HUES64 (cell line): ENCODE measurements around the gene C19orf33.
A peak's percentile ranks its signal among the peaks of the same experiment; 100 is the strongest.

Source experiments
- H3K27ac ChIP-seq: 2 replicates; pipeline ENCODE4 v1.7.0; 2013; ENCODE audit warnings: low read depth, low read length, inconsistent platforms
- H3K27me3 ChIP-seq: 2 replicates; pipeline ENCODE4 v1.6.1; 2013; ENCODE audit warnings: mild to moderate bottlenecking, low read length; ENCODE audit not compliant: insufficient read depth
- H3K36me3 ChIP-seq: 2 replicates; pipeline ENCODE4 v1.6.1; 2013; ENCODE audit warnings: mild to moderate bottlenecking, low read length; ENCODE audit not compliant: insufficient read depth
- H3K4me1 ChIP-seq: 2 replicates; pipeline ENCODE4 v1.6.1; 2013; ENCODE audit warnings: mild to moderate bottlenecking, low read length, moderate library complexity; ENCODE audit not compliant: insufficient read depth
- H3K4me3 ChIP-seq: 2 replicates; pipeline ENCODE4 v1.5.1; 2013; ENCODE audit warnings: mild to moderate bottlenecking, low read length, moderate library complexity
- H3K9ac ChIP-seq: 2 replicates; pipeline ENCODE4 v1.6.1; 2013; ENCODE audit warnings: mild to moderate bottlenecking, low read depth, low read length
- H3K9me3 ChIP-seq: 2 replicates; pipeline ENCODE4 v1.6.1; 2013; ENCODE audit warnings: low read depth, low read length; ENCODE audit not compliant: insufficient read depth
- WGBS: fragments of 150-250, 120-280 bp; methylation state at CpG from one replicate; pipeline ENCODE4 v1.1.7; 2013; ENCODE audit warnings: missing lambda C conversion rate; 5-methylcytosine and 5-hydroxymethylcytosine counted together

The C19orf33 gene

GRCh38 chr19:38298821-38299680 lies 5.0 kb upstream of the C19orf33 start:
- no peaks in the 10 kb centered on the region for H3K27me3 ChIP-seq

GRCh38 chr19:38304352-38304865 lies 358 bp downstream of the C19orf33 start:
- H3K36me3 ChIP-seq, result peaks cover 17% of the 10 kb centered on the region
- H3K27me3 ChIP-seq, result no peaks in the 10 kb centered on the region
- 73% methylated on average over 27 of the region's 27 CpGs for WGBS
- peak overlapping the region; percentile 43 for H3K4me3 ChIP-seq
- peaks cover 22% of the 10 kb centered on the region for H3K4me1 ChIP-seq
- H3K9me3 ChIP-seq, result no peaks in the 10 kb centered on the region
- peak overlapping the region; percentile 63; the same call in 1 of the 2 replicates for H3K27ac ChIP-seq
- peak overlapping the region; percentile 55 for H3K9ac ChIP-seq

More at GRCh38 chr19:38298821-38299680, 5.0 kb upstream of the C19orf33 start:
- Histone ChIP-seq H3K4me3 (no peak overlapping the region), H3K4me1 (peaks cover 9% of the 10 kb centered on the region; the same call in 1 of the 2 replicates), H3K36me3 (peaks cover 5% of the 10 kb centered on the region; the same call in 1 of the 2 replicates), H3K9me3 (no peaks in the 10 kb centered on the region), H3K9ac (no peak overlapping the region), H3K27ac (no peak overlapping the region)
- 86% methylated on average over 11 of the region's 11 CpGs for WGBS

- Histone ChIP-seq H3K9me3 (no peaks in the 10 kb centered on the region), H3K27ac (peak overlapping the region; percentile 63; the same call in 1 of the 2 replicates), H3K4me3 (peak overlapping the region; percentile 43), H3K27me3 (no peaks in the 10 kb centered on the region), H3K9ac (peak overlapping the region; percentile 55), H3K4me1 (peaks cover 22% of the 10 kb centered on the region), H3K36me3 (peaks cover 18% of the 10 kb centered on the region)
- 20% methylated on average over 29 of the region's 29 CpGs for WGBS
These were observed 897 bp downstream of the C19orf33 start for GRCh38 chr19:38304866-38305429.

- peaks cover 18% of the 10 kb centered on the region for H3K36me3 ChIP-seq
- H3K9me3 ChIP-seq, result no peaks in the 10 kb centered on the region
- WGBS, result 97% methylated on average over 3 of the region's 3 CpGs
- H3K27ac ChIP-seq, result no peak overlapping the region
- H3K27me3 ChIP-seq, result no peaks in the 10 kb centered on the region
- H3K9ac ChIP-seq, result no peak overlapping the region
- H3K4me1 ChIP-seq, result peaks cover 17% of the 10 kb centered on the region
- H3K4me3 ChIP-seq, result no peak overlapping the region
These were observed 2.2 kb downstream of the C19orf33 start for GRCh38 chr19:38306236-38306635.

- H3K27me3 ChIP-seq, result no peaks in the 10 kb centered on the region
- 96% methylated on average over 4 of the region's 4 CpGs for WGBS
- peaks cover 17% of the 10 kb centered on the region for H3K4me1 ChIP-seq
- no peak overlapping the region for H3K4me3 ChIP-seq
- H3K9ac ChIP-seq, result no peak overlapping the region
- H3K36me3 ChIP-seq, result peaks cover 18% of the 10 kb centered on the region
- H3K27ac ChIP-seq, result no peak overlapping the region
- H3K9me3 ChIP-seq, result no peaks in the 10 kb centered on the region
These were observed 3.0 kb downstream of the C19orf33 start for GRCh38 chr19:38307076-38307475.

GRCh38 chr19:38307597-38307996 lies 3.5 kb downstream of the C19orf33 start:
- Histone ChIP-seq H3K4me3 (no peak overlapping the region), H3K9ac (no peak overlapping the region), H3K36me3 (peaks cover 18% of the 10 kb centered on the region), H3K4me1 (peaks cover 17% of the 10 kb centered on the region), H3K9me3 (no peaks in the 10 kb centered on the region), H3K27me3 (no peaks in the 10 kb centered on the region), H3K27ac (no peak overlapping the region)
- 93% methylated on average over 8 of the region's 8 CpGs for WGBS

- 93% methylated on average over 12 of the region's 12 CpGs for WGBS
- H3K27ac ChIP-seq, result no peak overlapping the region
- H3K36me3 ChIP-seq, result peaks cover 18% of the 10 kb centered on the region
- peaks cover 17% of the 10 kb centered on the region for H3K4me1 ChIP-seq
- no peaks in the 10 kb centered on the region for H3K27me3 ChIP-seq
- H3K9me3 ChIP-seq, result no peaks in the 10 kb centered on the region
- no peak overlapping the region for H3K4me3 ChIP-seq
- no peak overlapping the region for H3K9ac ChIP-seq
These were observed 4.1 kb downstream of the C19orf33 start for GRCh38 chr19:38308006-38308766.

- H3K9me3 ChIP-seq, result no peaks in the 10 kb centered on the region
- no peak overlapping the region for H3K27ac ChIP-seq
- no peaks in the 10 kb centered on the region for H3K27me3 ChIP-seq
- H3K36me3 ChIP-seq, result peaks cover 18% of the 10 kb centered on the region
- H3K9ac ChIP-seq, result no peak overlapping the region
- H3K4me1 ChIP-seq, result peaks cover 13% of the 10 kb centered on the region
- H3K4me3 ChIP-seq, result no peak overlapping the region
- 95% methylated on average over 24 of the region's 24 CpGs for WGBS
These were observed 5.0 kb downstream of the C19orf33 start for GRCh38 chr19:38308926-38309614.

GRCh38 chr19:38309615-38310278 lies 5.7 kb downstream of the C19orf33 start:
- Histone ChIP-seq H3K9me3 (no peaks in the 10 kb centered on the region), H3K27ac (no peak overlapping the region), H3K36me3 (peaks cover 18% of the 10 kb centered on the region), H3K9ac (no peak overlapping the region), H3K27me3 (no peaks in the 10 kb centered on the region), H3K4me3 (no peak overlapping the region), H3K4me1 (peaks cover 7% of the 10 kb centered on the region)
- WGBS, result 97% methylated on average over 3 of the region's 3 CpGs

GRCh38 chr19:38310279-38310670 lies 6.2 kb downstream of the C19orf33 start:
- no peaks in the 10 kb centered on the region for H3K9me3 ChIP-seq
- H3K4me3 ChIP-seq, result no peak overlapping the region
- 98% methylated on average over 2 of the region's 2 CpGs for WGBS
- no peak overlapping the region for H3K9ac ChIP-seq
- H3K27ac ChIP-seq, result no peak overlapping the region
- H3K36me3 ChIP-seq, result peaks cover 18% of the 10 kb centered on the region
- peaks cover 3% of the 10 kb centered on the region; the same call in 1 of the 2 replicates for H3K4me1 ChIP-seq
- H3K27me3 ChIP-seq, result no peaks in the 10 kb centered on the region
